Neural crest cell (in vitro differentiated cells): ENCODE results near the gene SFN. TPM values are rescaled to one million over a fixed set of nuclear protein-coding genes. Genes with fewer than 3 reads are reported as not detected.

ENCODE experiments used
- DNase-seq: peaks from one replicate; pipeline ENCODE4 v3.0.0; 2021; ENCODE audit warnings: low read depth, mixed read lengths, low spot score
- H3K27ac Mint-ChIP-seq: one replicate; pipeline ENCODE4 v1.8.0; 2021; ENCODE audit warnings: mild to moderate bottlenecking, mixed read lengths; ENCODE audit not compliant: unreplicated experiment
- H3K27me3 Mint-ChIP-seq: 2 replicates; pipeline ENCODE4 v1.8.0; 2021; ENCODE audit warnings: low read depth, mild to moderate bottlenecking, mixed read lengths
- H3K36me3 Mint-ChIP-seq: 2 replicates; pipeline ENCODE4 v1.8.0; 2021; ENCODE audit warnings: low read depth, mild to moderate bottlenecking, mixed read lengths
- H3K4me1 Mint-ChIP-seq: 2 replicates; pipeline ENCODE4 v1.8.0; 2021; ENCODE audit warnings: mixed read lengths
- H3K4me3 Mint-ChIP-seq: one replicate; pipeline ENCODE4 v1.8.0; 2021; ENCODE audit warnings: mild to moderate bottlenecking, mixed read lengths
- H3K9me3 Mint-ChIP-seq: 2 replicates; pipeline ENCODE4 v1.8.0; 2021; ENCODE audit warnings: mixed read lengths
- CTCF ChIP-seq: fragments of 200-600 bp; sonication (generic); conservative IDR thresholded peaks from 2 replicates; pipeline ENCODE4 v1.5.0; 2021; ENCODE audit warnings: antibody characterized with exemption, mild to moderate bottlenecking
- total RNA-seq: library from RNA; stranded (reverse); gene quantifications from 2 replicates; pipeline ENCODE4 v1.2.1, GENCODE V29; 2021

Gene SFN
- total RNA-seq, 1 donor from 2014 or later, result 0.30 TPM

- Mint-ChIP-seq H3K36me3 (peaks cover 14% of the 10 kb centered on the region), H3K27me3 (no peaks in the 10 kb centered on the region), H3K4me1 (peaks cover 16% of the 10 kb centered on the region), H3K9me3 (no peaks in the 10 kb centered on the region), H3K27ac (no peak overlapping the region), H3K4me3 (peak overlapping the region; percentile 56)
- DNase-seq, result no peak
- no peak for TF ChIP-seq CTCF
These were observed 31.3 kb downstream of the SFN start for GRCh38 chr1:26894263-26894662.

- Mint-ChIP-seq H3K9me3 (peaks cover 3% of the 10 kb centered on the region), H3K4me3 (peak overlapping the region; percentile 41), H3K27ac (no peak overlapping the region), H3K4me1 (peaks cover 30% of the 10 kb centered on the region), H3K36me3 (peaks cover 11% of the 10 kb centered on the region), H3K27me3 (peaks cover 5% of the 10 kb centered on the region)
- TF ChIP-seq CTCF, result no peak
- DNase-seq, result no peak
These were observed 34.4 kb downstream of the SFN start for GRCh38 chr1:26897351-26897750.

GRCh38 chr1:26900001-26900814 is 37.3 kb downstream of the SFN start, which contains the start of gene GPATCH3:
Gene GPATCH3 (minus strand): TSS chr1:26900467. CDS start chr1:26900442, 25 bp downstream.
- H3K36me3 Mint-ChIP-seq, result no peaks in the 10 kb centered on the region
- H3K27ac Mint-ChIP-seq, result peak within 1 kb of the TSS; percentile 95
- H3K27me3 Mint-ChIP-seq, result peaks cover 5% of the 10 kb centered on the region
- peaks cover 31% of the 10 kb centered on the region for H3K4me1 Mint-ChIP-seq
- H3K9me3 Mint-ChIP-seq, result peaks cover 3% of the 10 kb centered on the region
- peak within 1 kb of the TSS; percentile 89 for H3K4me3 Mint-ChIP-seq
- peak; percentile 88 for DNase-seq
- TF ChIP-seq CTCF, result no peak

GRCh38 chr1:26900815-26901511 is 38.0 kb downstream of the SFN start:
- Mint-ChIP-seq H3K4me1 (peaks cover 31% of the 10 kb centered on the region), H3K4me3 (peak overlapping the region; percentile 89), H3K27me3 (peaks cover 7% of the 10 kb centered on the region), H3K9me3 (peaks cover 3% of the 10 kb centered on the region), H3K36me3 (no peaks in the 10 kb centered on the region), H3K27ac (peak overlapping the region; percentile 95)
- DNase-seq, result no peak
- TF ChIP-seq CTCF, result no peak

- Mint-ChIP-seq H3K4me1 (peaks cover 1% of the 10 kb centered on the region), H3K9me3 (no peaks in the 10 kb centered on the region), H3K27ac (no peak overlapping the region), H3K27me3 (peaks cover 18% of the 10 kb centered on the region), H3K36me3 (no peaks in the 10 kb centered on the region), H3K4me3 (no peak overlapping the region)
- DNase-seq, result no peak
- TF ChIP-seq CTCF, result no peak
These were observed 44.3 kb downstream of the SFN start for GRCh38 chr1:26907071-26907917.
